HG02678 (cell line): ENCODE results near the gene BRI3.

Experiments
- ATAC-seq: cut with Tn5 transposase; IDR thresholded peaks from one replicate; pipeline ENCODE4 v1.9.1; 2021; ENCODE audit warnings: mild to moderate bottlenecking, moderate library complexity; ENCODE audit not compliant: unreplicated experiment

Gene BRI3, protein sequence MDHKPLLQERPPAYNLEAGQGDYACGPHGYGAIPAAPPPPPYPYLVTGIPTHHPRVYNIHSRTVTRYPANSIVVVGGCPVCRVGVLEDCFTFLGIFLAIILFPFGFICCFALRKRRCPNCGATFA

DNA sequence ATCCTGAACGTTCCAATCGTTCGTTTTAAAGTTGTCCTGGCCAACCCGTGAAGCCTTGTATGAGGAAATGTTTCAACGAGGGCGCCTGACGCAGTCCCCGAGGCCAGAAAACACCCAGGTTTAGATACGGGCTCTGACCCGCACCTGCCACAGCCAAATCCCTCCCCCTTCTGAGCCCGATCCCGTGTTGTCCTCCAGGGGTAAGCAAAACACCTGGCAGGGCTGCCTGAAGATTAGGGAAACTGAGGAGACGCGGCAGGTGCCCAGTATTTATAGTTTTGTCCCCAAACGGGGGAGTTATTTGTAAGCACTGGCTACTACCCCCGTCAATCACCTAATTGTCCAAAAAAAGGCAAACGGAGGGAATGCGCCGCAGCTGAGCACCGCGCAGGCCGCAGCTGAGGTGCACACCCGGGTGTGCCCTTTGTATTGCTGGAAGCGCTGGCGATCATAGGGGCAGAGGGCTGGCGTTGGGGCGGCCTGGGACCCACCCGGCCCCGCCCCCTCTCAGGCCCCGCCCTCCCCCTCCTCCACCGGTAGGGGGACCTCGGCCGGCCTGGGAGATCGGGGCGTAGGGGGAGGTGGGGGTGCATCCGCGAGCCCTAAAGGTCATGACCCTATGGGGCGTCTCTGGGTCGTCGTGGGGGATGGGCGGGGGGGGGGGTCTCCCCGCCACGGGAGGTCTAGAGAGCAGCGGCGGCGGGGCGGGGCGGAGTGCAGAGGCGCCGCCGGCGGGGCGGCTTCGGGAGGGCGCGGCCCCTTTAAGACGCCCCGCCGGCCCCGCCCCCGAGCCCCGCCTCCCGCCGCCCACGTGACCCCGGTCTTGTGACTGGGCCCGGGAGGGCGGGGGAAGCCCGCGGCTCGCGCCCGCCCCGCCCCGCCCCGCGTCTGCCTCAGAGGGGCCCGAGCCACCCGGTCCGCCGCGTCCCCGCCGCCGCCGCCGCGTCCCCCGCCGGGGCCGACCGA is at the start of gene BRI3:
BRI3 (plus strand) TSS at position 896 of the 966 bp plus-strand sequence. CDS start 110 bp downstream, outside the sequence.
- peak; percentile 79 for ATAC-seq

DNA sequence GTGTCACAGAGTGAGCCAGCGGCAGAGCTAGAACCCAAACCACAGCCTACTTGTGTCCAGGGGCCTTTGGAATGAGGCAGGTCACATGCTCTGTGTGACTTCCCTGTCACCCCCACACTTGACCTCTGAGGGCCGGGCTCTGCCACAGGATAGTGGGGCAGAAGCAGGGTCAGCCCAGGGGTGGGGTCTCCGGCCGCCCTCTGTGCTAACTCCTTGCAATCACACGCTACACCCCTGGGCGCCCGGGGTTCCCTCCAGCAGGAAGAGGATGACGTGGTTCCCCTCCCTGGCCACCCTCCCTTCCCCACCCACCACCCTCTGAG is 49.3 kb upstream of the BRI3 start:
- no peak for ATAC-seq

DNA sequence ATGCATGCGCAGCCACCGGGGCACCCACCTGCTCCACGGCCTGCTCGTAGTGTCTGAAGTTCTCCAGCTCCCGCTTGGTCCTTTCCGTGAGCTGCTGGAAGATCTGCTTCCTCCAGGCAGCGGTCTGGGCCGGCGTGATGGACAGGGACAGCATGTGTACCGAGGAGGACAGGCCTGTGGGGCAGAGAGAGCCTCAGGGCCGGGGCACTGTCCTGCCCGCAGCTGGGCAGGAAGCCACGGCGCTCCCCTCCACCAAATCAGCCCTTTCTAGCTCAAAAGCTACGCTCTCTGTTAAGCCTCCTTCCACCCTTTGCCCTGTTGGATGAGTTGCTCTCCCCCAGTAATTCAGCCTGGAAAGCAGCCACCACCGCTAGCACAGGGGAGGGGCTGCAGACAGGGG is 48.7 kb upstream of the BRI3 start:
- no peak for ATAC-seq

GRCh38 chr7:98233219-98234070 is 48.0 kb upstream of the BRI3 start:
- ATAC-seq, result no peak

DNA sequence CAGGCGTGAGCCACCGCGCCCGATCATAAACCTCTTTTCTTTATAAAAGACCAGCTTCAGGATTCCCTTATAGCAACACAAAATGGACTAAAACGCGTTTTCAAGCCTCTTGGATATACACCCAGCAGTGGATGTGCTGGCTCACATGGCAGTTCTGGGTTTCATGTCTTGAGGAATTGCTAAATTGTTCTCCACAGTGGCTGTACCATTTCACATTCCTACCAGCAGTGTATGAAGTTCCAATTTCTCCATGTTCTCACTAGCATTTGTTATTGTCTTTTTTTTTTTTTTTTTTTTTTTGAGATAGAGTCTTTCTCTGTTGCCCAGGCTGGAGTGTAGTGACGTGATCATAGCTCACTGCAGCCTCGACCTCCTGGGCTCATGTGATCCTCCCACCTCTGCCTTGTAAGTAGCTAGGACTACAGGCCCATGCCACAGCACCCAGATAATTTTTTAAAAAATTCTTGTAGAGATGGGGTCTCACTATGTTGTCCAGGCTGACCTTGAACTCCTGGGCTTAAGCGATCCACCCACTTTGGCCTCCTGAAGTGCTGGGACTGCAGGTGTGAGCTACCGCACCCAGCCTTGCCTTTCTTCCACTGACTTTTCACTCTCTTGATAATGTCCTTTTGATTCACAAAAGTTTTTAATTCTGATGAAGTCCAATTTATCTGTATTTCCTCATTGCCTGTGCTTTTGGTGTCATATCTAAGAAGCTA is 46.9 kb upstream of the BRI3 start:
- no peak for ATAC-seq

DNA sequence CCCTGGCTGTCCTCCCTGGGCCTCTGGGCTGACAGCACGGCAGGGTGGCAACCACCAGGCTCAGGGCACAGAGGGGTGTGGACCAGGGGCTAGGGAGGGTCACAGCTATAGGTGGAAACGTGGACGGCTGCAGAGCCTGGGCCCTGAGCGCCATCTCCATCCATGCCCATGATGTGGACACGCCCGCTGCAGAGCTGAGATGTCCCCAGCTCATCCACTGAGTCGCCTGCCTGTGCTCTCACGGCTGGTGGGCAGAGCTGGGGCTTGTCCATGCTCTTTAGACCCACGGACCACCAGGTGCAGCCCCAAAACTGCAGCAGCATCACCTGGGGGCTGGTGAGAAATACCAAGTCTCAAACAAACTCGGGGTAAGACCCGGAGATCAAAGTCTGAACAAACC is 45.6 kb upstream of the BRI3 start:
- no peak for ATAC-seq

GRCh38 chr7:98236355-98237185 is 44.9 kb upstream of the BRI3 start:
- ATAC-seq, result no peak

- ATAC-seq, result no peak
Observed at GRCh38 chr7:98238076-98238475, 43.4 kb upstream of the BRI3 start.

DNA sequence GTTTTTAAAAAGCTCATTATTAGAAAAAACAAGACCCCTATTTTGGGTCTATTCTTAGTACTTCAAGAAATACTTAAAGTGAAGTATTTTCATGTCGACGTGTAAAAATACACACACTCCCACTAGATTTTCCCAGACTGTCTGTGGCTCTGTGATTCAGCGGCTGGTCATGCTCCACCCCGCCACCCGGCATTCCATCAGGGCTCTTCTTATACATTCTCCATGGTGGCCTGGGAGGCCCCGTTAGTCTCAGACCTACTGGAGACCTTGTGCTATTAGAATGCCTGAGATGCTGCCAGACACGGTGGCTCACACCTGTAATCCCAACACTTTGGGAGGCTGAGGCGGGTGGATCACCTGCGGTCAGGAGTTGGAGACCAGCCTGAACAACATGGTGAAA is 42.5 kb upstream of the BRI3 start:
- ATAC-seq, result no peak

DNA sequence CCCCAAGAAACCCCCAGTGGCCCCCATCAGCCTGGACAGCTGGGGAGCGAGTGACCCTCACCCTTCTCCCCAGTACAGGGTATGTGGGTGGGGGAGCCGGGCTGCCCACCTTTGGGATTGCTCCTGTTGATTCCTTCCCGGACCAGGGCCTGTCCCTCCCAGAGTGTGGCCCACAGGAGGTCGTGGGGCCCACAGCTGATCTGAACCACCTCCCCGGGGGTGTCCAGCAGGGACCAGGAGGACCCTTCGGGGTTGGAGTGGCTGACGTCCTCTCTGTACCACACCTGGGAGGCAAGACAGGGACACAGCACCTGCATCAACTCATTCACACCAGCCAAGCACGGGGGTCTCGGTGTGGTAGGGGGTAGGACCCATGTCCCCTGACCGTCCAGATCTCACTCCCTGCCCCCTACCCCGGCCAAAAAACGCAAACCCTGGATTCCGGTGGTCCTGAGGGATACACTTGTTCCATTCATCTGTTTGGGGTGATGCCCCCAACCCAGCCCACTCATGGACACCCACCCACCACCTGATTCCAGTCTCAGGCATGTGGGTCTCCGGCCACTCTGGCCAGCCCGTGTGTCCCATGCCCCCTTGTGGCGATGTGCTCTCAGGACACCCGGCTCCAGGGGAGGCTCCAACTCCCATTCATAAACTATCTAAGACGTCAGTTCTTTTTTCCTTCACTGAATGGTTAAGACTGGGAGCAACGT is 40.4 kb upstream of the BRI3 start:
- peak; percentile 73 for ATAC-seq

DNA sequence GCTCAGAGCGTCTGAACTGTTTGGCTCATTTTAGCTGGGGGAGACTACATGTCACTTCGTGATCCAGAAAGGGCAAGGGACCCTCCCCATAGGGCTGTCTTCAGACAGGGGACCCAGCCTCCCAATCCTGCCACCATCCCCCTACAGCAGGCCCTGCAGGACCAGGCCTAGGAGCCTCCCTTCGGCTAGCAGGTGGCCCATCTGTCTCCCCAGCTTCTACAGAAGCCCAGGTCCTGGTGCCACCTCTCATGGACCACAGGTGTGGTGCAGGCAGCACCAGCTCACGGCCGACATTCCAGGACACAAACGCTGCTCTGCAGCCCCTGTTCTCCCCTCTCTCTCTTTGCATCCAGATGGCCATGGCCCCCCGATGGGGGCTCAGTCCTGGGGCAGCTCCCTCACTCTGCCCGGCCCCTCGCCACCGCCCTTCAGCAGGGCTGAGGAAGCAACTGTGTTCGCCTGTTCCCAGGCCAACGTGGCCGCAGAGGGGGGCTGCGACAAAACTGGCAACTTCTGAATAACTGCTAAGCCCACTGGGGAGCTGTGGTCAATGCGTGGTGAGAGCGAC is 39.7 kb upstream of the BRI3 start:
- ATAC-seq, result peak; percentile 12

DNA sequence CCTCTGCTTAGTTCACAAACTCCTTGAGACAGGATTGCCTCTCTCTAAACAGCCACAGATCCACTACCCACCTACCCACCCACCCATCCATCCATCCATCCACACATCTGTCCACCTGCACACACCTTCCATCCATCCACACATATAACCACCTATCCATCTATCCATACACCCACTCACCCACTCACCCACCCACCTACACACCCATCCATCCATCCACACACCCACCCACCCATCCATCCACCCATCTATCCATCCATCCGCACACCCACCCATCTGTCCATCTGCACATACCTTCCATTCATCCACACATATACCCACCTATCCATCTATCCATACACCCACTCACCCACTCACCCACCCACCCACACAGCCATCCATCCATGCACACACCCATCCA is 39.1 kb upstream of the BRI3 start:
- no peak for ATAC-seq

DNA sequence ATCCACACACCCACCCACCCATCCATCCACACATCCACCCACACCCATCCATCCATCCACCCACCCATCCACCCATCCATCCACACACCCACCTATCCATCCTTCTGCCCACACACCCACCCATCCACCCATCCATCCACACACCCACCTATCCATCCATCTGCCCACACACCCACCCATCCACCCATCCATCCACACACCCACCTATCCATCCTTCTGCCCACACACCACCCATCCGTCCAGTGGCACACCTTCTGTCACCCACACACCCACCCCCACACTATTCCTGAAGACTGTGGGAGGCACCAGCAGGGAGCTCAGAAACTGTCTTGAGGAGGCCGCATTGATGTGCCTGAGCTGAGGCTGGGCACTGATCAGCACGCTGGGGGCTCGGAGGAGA is 38.6 kb upstream of the BRI3 start:
- no peak for ATAC-seq

GRCh38 chr7:98244871-98245270 is 36.6 kb upstream of the BRI3 start:
- ATAC-seq, result no peak

DNA sequence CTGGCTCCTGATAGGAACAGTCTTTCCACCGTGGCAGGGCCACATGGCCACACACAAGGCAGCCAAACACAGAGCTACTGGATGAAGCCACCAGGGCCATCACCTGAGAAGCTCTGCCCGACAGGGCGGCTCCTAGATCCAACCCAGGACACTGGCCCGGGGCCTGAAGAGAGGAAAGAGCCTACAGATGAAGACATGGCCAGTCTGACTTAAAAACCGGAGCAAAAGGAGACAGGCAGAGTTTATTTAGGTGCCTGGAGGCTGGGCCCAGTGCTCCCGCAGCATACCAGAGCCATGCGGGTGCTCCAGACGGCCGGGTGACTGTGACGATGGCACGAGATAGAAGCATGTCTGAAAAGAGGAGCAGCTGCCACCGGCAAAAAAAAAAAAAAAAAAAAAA is 33.3 kb upstream of the BRI3 start:
- ATAC-seq, result no peak

GRCh38 chr7:98249106-98249505 is 32.4 kb upstream of the BRI3 start:
- ATAC-seq, result no peak

DNA sequence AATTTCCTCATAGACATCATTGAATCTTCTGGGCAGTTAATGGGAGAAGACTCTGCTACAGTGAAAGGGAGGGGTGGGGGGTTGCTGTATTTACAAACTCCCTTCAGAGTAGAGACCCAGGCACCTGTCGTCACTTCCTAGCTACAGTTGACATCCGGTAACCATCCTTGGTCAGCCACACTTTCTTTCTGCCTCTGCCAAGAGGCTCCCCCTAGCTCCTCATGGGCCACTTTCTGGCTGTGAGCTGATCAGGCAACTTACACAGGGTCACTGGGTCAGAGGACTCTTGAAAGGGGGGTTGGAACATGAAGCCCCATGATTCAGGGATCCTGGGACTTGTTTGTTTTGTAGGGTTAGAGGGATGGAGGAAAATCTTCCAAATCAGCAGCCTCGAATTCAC is 30.7 kb upstream of the BRI3 start:
- ATAC-seq, result no peak

DNA sequence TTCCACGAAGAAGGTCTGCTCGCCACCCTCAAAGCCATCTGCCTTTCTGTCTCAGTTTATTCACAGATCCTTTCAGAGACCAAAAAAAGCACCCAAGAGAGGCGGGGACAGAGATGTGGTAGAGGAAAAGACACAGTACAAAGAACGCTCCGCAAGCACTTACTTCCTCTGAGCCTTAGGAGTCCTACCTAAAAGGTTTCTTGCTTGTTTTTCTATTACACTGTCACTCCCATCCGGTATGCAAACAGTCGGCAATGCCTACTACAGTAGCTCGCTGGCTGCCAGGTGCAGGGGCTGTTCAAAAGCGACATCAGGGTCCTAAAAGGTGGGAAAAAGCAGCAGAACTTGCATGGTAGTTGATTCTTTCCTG is 30.3 kb upstream of the BRI3 start:
- ATAC-seq, result peak; percentile 12
